GM19455 (cell line): Measurements from ENCODE around the gene GNAS.
"Not testable (repeated sequence)": the region's sequence is repeated elsewhere in the genome, so short reads cannot be mapped to it uniquely, and the experiment has no call there.

Experiments used
- ATAC-seq: cut with Tn5 transposase; IDR thresholded peaks from one replicate; pipeline ENCODE4 v1.9.1; 2021; ENCODE audit not compliant: unreplicated experiment

GNAS gene

DNA sequence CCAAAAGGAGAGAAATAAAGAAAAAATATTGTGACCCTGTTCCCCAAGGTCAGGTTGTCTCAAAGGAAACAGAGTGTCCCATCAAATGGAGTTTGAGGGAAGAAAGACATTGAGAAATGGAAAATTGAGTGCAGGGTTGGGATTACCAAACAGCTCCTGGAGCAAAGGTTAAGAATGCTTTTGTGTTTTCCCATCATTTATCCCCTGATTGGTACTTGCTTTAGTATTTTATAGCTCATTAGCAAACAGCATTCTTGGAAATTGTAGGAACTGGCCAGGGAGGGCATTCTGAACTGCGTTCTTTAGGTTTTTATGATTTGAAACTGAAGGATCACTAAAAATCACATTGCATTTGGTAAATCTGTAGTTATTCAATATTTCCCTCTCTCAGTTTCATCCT lies 69.5 kb downstream of the GNAS start:
- ATAC-seq, result no peak

DNA sequence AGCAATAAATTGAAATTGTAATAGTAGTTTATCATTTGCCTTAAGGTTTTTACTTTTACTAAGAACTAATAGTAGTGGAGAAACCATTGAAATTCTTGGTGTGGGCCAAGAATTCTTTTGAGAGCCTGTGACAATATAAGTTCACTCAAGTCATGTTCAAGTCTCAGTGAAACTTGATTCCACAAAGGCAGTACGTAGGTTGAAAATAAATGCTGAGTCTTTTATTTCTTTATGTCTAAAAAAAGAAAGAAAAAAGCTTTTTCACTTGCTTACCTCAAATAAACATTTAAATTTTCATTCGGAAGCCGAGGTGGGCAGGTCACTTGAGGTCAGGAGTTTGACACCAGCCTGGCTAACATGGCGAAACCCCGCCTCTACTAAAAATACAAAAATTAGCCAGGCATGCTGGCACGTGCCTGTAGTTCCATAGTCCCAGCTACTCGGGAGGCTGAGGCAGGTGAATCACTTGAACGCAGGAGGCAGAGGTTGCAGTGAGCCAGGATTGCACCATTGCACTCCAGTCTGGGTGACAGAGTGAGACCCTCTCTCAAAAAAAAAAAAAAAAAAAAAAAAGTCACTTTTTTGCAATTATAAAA lies 70.7 kb downstream of the GNAS start:
- no peak for ATAC-seq

DNA sequence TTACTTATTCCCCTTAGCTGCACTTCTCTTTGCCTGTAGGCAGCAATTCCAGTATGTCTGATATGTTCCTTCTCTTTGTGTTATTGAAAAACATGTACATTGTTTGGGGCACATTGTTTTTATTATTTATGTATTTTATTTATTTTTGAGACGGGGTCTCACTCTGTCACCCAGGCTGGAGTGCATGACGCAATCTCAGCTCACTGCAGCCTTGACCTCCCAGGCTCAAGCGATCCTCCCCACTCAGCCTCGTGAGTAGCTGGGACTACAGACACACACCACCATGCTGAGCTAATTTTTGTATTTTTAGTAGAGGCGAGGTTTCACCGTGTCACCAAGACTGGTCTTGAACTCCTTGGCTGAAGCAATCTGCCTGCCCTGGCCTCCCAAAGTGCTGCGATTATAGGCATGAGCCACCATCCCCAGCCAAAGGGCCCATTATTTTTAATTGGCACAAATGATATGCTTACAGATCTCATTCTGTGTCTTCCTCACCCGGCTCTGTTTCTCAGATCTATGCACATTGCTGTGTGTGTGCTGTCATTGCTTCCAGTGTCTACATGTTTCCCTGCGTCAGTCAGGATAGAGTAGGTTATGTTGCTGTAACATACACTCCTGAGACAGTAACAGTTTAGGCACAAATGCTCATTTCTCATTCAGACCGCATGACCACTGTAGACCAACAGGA lies 74.4 kb downstream of the GNAS start:
- no peak for ATAC-seq

DNA sequence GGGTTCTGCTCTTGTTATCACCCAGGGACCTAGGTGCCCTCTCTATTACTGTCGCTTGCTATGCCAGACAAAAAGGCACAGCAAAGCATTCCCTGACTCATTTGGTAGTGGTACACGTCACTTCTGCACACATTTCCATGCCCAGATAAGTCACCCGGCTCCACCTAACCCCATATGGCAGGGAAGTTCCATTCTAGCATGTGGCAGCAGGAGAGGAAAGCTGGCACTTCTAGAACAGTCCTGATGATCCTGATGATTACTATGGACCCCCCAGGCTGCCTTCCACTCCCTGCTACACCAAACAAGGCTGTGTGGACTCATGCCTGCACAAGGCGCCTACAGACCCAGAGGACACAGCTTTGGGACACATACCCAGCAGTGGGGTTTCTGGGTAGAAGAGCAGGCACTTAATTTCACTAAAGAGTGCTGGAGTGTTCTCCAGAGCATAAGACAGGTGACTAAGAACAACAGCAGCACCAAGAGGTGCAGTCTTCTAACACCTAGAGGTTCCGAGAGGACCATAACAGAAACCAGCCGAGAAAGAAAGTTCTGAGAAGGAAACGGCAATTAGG lies 75.1 kb downstream of the GNAS start:
- no peak for ATAC-seq

DNA sequence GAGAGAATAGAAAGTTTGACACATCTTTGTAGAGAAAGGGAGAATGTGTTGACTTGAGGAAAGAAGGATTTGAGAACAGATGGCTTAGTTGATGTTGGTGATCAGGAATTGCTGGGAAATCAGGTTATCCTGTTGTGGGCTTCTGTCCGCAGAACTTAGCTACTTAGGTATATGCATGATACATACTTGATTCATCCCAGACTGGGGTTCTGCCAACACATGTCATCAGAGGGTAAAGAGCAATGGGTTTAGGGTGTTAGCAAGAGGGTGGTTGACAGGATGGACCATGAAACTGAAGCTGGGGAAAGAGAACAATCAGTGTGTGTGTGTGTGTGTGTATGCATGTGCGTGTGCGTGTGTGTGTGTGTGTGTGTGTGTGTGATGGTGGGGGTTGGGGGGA lies 78.0 kb downstream of the GNAS start:
- no peak for ATAC-seq

DNA sequence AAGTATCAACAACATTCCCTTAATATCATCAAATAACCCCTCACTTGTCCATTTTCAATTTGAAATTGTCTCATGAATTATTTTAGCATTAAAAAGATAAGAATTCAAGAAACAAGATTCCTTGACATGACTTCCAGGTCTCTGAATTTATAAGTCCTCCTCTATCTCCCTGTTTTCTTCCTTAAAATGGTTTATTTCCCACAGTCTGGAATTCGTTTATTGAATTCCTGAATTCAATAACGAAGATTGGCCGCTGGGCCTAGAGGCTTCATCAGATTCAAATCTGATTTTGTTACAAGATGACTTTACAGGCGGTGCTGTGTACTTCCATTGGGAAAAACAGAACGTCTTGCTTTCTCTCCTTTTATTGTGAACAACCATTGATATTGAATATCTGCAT lies 79.7 kb downstream of the GNAS start:
- no peak for ATAC-seq

DNA sequence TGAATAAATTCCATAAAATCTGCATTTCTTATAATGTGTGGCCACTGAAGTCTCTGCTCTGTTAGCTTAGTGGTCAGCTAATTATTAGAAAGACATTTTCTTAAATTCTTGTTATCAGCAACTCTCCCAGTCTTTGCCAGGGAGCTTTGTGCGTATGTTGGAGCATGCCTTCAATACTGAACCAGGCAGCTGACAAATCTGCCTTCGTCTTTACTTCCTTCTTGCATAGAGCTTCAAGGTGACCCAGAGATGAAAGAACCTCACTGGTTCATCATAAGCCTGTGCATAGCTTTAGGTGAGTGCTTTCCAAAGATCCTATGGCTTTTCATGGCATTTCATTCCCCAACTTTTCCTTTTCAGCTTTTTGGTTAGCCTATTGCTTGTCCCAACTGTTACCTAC lies 85.6 kb downstream of the GNAS start:
- ATAC-seq, result no peak

DNA sequence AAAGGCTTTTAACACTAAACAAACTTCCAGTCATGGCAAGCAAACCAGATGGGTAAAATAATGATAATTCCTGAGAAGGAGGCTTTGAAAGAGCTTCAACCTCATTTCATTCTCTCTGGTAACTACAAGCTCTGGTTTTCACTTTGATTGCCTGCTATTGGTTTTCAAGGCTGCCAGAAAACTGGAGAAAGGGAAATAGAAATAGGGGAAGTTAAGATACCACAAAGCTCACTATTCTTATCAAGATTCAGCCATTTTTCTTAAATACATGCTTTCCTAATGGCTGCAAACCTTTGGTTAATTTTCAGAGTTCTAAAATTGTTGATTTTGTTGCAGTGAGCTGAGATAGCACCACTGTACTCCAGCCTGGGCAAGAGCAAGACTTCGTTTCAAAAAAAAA lies 86.0 kb downstream of the GNAS start:
- ATAC-seq, result no peak

DNA sequence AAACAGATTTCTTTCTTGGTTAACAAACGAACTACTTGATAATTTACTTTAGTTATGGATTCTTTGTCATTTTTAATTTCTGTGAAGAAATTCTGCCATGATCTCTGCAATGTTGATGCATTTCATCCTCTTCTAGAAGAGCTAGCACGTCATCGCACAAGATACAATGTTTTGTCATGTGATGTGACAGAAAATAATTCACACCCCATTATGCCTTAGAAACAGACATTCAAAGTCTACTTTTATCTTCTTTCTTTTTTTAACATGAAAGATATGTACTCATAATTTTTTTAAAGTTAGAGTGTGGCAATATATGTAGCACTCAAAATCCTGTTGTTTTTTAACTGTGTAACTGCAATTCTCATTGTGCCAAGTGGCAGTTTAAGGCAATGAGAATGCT lies 89.0 kb downstream of the GNAS start:
- no peak for ATAC-seq

DNA sequence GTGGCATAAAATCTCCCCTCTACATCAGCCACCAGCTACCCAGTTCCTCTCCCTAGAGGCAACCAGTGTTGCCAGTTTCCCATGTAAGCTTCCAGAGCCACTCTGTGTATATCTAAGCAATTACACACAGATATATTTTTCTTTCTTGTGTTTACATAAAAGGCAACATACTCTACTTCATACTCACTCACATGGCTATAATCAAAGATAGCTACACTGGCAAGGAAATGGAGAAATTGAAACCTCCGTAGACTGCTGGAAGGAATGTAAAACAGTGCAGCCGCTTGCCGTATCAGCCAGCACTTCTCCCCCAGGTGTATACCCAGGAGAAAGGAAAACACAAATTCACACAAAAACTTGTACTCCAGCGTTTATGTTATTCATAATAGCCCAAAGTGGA lies 90.0 kb downstream of the GNAS start:
- ATAC-seq, result no peak

DNA sequence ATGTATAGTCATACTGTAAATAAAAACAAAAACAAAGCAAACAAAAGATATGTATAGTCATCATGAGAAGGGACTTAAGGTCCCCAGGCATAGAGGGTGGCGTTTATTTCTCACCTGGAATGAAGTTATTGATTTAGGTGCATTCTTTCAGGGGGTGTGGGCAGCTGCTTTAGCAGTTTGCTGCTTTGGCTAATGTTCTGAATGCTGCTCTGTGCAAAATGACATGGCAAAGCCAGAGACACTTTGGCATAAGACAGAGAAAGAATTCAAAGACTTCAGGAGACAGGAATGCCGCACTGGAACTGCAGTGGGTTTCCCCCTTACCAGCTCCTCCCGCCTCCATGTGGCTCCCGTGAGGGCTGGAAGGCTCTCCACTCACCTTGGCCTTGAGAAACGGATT lies 92.1 kb downstream of the GNAS start:
- no peak for ATAC-seq

DNA sequence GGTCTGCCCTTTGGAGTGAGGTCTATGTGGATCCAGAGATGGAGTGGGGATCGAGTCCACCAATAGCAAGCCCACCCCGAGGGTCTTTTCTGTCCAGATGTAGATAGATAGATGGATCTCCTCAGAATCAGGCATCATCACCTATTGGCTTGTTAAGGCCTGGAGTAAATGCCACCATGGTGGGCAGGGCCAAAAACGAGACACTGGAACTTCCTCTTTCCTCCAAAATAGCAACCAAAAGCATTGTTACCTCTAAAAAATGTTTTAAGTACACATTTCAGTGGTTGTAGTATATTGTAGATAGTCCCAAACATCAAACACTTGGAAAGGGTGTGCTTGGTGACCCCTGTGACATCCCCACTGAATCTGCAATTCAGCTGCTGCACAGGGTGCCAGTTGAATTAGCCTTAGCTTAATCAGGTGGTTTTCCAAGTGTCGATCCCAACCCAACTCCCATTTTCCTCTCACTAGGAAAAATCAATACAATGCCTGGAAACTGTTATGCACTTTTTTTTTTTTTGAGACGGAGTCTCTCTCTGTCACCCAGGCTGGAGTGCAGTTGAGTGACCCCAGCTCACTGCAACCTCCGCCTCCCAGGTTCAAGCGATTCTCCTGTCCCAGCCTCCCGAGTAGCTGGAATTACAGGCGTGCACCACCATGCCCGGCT lies 93.6 kb downstream of the GNAS start:
- ATAC-seq, result no peak

DNA sequence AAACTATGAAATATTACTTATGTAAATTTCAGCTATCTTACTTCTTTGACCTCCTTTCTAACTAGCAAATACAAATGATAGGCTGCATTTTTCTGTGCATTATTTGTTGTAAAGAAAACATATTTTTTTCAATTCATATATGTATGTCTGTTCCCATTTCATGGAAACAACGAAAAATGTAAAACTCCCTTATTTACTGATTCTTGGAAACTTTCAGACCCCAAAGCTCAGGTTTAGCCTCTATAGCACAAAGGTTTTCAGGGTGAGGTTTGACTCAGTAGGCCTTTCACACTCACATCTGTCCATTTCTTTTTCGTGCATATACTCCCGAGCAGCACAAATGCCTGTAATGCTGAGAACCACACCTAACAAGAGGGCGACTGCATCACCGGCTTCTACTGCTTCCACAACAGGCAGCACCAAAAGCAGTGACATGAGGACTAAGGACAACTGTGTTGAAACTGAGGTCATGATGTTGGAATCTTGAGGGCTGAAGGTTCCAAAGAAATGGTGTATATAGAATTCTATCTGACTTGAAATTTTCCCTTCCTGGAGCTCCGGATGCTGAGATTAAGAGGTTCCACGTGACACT lies 95.4 kb downstream of the GNAS start:
- not testable (repeated sequence) for ATAC-seq

DNA sequence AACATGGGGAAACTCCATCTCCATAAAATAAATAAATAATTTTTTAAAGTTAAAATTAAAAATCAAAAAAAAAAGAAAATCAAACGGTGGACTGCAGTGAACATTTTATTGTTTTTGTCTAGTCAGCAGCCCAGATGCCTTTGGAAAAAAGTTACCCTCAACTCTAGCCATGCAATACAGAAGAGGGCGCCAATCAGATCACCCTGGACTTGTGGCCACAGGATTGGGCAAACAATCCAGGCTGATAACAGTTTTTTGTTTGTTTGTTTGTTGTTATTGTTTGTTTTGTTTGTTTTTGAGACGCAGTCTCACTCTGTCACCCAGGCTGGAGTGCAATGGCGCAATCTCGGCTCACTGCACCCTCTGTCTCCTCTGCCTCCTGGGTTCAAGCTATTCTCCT lies 98.1 kb downstream of the GNAS start:
- no peak for ATAC-seq

DNA sequence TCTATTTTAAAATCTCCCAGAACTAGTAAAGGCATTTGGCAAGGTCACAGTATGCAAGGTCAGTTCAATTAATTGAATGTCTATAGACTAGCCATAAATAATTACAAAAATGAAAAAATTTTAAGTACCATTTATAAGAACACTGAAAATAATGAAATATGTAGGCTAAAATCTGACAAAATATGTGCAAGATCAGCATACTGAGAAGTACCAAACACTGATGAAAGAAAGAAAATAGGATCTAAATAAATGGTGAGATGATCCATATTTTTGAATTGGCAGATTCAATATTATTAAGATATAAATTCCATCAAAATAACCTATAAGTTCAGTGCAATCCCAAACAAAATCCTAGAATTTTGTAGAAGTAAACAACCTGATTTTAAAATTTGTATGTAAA lies 100.5 kb downstream of the GNAS start:
- ATAC-seq, result no peak

DNA sequence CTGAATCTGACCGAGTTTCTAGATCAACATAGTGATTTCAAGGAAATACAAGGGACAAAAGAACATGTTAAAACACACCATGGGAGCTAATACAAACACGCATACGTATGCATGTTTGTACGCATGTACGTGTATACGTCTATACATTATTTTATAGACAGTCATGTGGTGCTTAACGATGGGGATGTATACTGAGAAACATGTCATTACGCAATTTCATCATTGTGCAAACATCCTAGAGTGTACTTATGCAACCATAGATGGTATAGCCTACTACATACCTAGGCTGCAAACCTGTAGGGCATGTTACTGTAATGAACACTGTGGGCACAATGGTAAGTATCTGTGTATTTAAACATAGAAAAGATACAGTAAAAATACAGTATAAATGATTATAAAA lies 103.6 kb downstream of the GNAS start:
- no peak for ATAC-seq

DNA sequence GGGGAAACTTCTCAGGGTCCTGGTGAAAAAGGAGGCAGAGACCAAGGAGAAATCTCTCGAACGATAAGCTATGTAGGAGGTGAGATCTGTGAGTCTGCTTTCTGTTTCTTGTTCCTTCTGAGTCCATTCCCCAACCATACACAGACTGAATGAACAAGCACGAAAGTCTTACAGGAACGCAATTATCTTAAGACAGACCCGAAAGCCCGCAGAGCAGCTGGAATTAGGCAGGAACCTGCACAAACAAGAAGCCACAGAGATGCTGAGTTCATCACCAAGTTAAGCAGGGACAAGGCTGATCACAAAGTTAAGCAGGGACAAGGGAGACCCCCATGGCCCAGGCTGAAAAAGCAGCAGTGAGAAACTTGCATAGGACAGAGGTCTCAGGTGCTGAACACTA lies 107.1 kb downstream of the GNAS start:
- no peak for ATAC-seq
